ENCODE results near the gene TPH2.

The TPH2 gene

GRCh38 chr12:71958993-71959578 is 20.4 kb downstream of the TPH2 start:
- DNase-seq (ENCODE audit: low spot score) = no peak

- DNase-seq (ENCODE audit: low spot score) = no peak
These were observed 28.6 kb downstream of the TPH2 start for GRCh38 chr12:71967211-71967610.

- no peak for DNase-seq (ENCODE audit: low spot score)
These were observed 30.7 kb downstream of the TPH2 start for GRCh38 chr12:71969330-71969729.

GRCh38 chr12:71970031-71970430 is 31.4 kb downstream of the TPH2 start:
- no peak for DNase-seq (ENCODE audit: low spot score)

- no peak for DNase-seq (ENCODE audit: low spot score)
These were observed 33.9 kb downstream of the TPH2 start for GRCh38 chr12:71972441-71973074.

GRCh38 chr12:71973687-71974086 is 35.0 kb downstream of the TPH2 start:
- DNase-seq (ENCODE audit: low spot score) = no peak

- no peak for DNase-seq (ENCODE audit: low spot score)
These were observed 41.9 kb downstream of the TPH2 start for GRCh38 chr12:71980538-71980937.

GRCh38 chr12:71981149-71981548 is 42.5 kb downstream of the TPH2 start:
- no peak for DNase-seq (ENCODE audit: low spot score)

GRCh38 chr12:71994715-71995114 is 56.1 kb downstream of the TPH2 start:
- DNase-seq (ENCODE audit: low spot score) = no peak

- DNase-seq (ENCODE audit: low spot score) = no peak
These were observed 61.1 kb downstream of the TPH2 start for GRCh38 chr12:71999795-72000194.

GRCh38 chr12:72000969-72001648 is 62.5 kb downstream of the TPH2 start:
- no peak for DNase-seq (ENCODE audit: low spot score)

GRCh38 chr12:72006766-72007165 is 68.1 kb downstream of the TPH2 start:
- DNase-seq (ENCODE audit: low spot score) = no peak

GRCh38 chr12:72010356-72010755 is 71.7 kb downstream of the TPH2 start:
- DNase-seq (ENCODE audit: low spot score) = peak; percentile 24

- no peak for DNase-seq (ENCODE audit: low spot score)
These were observed 72.7 kb downstream of the TPH2 start for GRCh38 chr12:72011374-72011773.

- no peak for DNase-seq (ENCODE audit: low spot score)
These were observed 74.2 kb downstream of the TPH2 start for GRCh38 chr12:72012874-72013273.

GRCh38 chr12:72015895-72016294 is 77.2 kb downstream of the TPH2 start:
- DNase-seq (ENCODE audit: low spot score) = no peak

GRCh38 chr12:72017054-72017651 is 78.5 kb downstream of the TPH2 start:
- peak; percentile 73 for DNase-seq (ENCODE audit: low spot score)

- DNase-seq (ENCODE audit: low spot score) = no peak
These were observed 79.4 kb downstream of the TPH2 start for GRCh38 chr12:72018036-72018435.

GRCh38 chr12:72024613-72025012 is 86.0 kb downstream of the TPH2 start:
- no peak for DNase-seq (ENCODE audit: low spot score)

- DNase-seq (ENCODE audit: low spot score) = no peak
These were observed 86.9 kb downstream of the TPH2 start for GRCh38 chr12:72025524-72025923.

- no peak for DNase-seq (ENCODE audit: low spot score)
These were observed 90.3 kb downstream of the TPH2 start for GRCh38 chr12:72028966-72029365.

GRCh38 chr12:72030277-72030676 is 91.6 kb downstream of the TPH2 start:
- DNase-seq (ENCODE audit: low spot score) = no peak

GRCh38 chr12:72031066-72031465 is 92.4 kb downstream of the TPH2 start:
- DNase-seq (ENCODE audit: low spot score) = no peak
